Large intestine (tissue), 3 donors: ENCODE data around the gene ADGRF1. TPM values are rescaled to one million over a fixed set of nuclear protein-coding genes. Genes with fewer than 3 reads are reported as not detected.
"Not testable (repeated sequence)": the region's sequence is repeated elsewhere in the genome, so short reads cannot be mapped to it uniquely, and the experiment has no call there.

ENCODE experiments used
- DNase-seq, 2 donors: peaks; one replicate each; pipeline versions ENCODE4 v3.0.0 to v3.0.0-alpha.2; 2013
- H3K27ac ChIP-seq: one replicate; pipeline ENCODE4 v1.5.1; 2013; ENCODE audit warnings: low read length
- H3K27me3 ChIP-seq: 2 replicates; pipeline ENCODE4 v1.6.1; 2013; ENCODE audit warnings: low read length; ENCODE audit not compliant: control insufficient read depth, insufficient read depth
- H3K36me3 ChIP-seq: 2 replicates; pipeline ENCODE4 v1.6.1; 2013; ENCODE audit warnings: low read length; ENCODE audit not compliant: control insufficient read depth, insufficient read depth
- H3K4me1 ChIP-seq: one replicate; pipeline ENCODE4 v1.6.1; 2013; ENCODE audit warnings: low read length; ENCODE audit not compliant: control insufficient read depth, insufficient read depth
- H3K4me3 ChIP-seq: one replicate; pipeline ENCODE4 v1.5.1; 2013; ENCODE audit warnings: low read length
- H3K9me3 ChIP-seq: one replicate; pipeline ENCODE4 v1.6.1; 2013; ENCODE audit warnings: mild to moderate bottlenecking, low read depth, low read length, moderate library complexity; ENCODE audit not compliant: control insufficient read depth
- WGBS: methylation state at CpG from one replicate; pipeline ENCODE4 v1.1.5; 2013; ENCODE audit warnings: low lambda C conversion rate; ENCODE audit not compliant: insufficient coverage; 5-methylcytosine and 5-hydroxymethylcytosine counted together
- polyA plus RNA-seq: library from polyadenylated mRNA; unstranded; fragments of 120-200 nt; gene quantifications from one replicate; pipeline ENCODE4 v1.2.1, GENCODE V29; 2013

ADGRF1 gene
- polyA plus RNA-seq, 1 donor: 1.2 TPM

DNA sequence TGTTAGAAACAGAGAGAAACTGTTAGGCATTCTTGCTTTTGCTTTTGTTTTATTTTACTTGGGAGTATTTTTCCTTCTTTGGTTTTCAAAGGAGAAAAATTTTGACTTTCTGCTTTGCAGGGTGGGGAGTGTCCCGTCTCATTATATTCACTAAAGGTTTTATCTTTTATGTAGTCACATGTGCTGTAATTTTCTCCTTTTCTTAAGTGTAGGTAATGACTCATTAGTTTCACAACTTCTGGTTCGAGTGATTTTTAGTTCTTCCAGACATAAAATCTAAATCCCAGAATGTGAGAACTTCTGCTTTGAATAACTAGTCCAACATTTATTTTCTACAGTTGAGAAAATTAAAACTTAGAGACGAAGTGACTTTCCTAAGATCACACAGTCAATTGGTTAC lies 37.7 kb downstream of the ADGRF1 start:
- H3K27ac ChIP-seq: peak overlapping the region; percentile 38
- no peak overlapping the region for H3K4me3 ChIP-seq
- H3K9me3 ChIP-seq: no peaks in the 10 kb centered on the region
- WGBS: 40% methylated on average over 1 of the region's 3 CpGs
- H3K4me1 ChIP-seq: peaks cover 2% of the 10 kb centered on the region
- H3K36me3 ChIP-seq: no peaks in the 10 kb centered on the region
- no peaks in the 10 kb centered on the region for H3K27me3 ChIP-seq
- DNase-seq: peak in 1 of 2 donors; percentile 36

DNA sequence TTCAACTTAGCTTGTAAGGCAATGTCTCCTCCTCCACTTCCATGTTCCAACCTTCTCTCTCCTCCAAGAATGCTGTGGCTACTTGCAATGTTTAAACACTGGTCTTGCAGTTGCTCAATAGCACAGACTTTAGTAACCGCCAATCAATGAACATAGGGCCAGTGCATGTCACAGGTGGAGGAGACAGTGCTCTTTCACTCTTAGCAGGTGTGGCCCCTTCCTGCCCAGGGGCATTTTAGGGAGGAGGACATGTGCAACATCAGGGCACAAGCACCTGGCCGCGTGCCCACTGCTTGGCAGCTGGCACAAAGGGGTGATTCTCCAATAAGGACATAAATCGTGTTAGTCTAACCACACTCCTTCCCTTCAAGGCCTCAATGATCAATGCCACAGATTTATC lies 41.3 kb downstream of the ADGRF1 start:
- Histone ChIP-seq H3K27ac (no peak overlapping the region), H3K27me3 (no peaks in the 10 kb centered on the region), H3K9me3 (no peaks in the 10 kb centered on the region), H3K4me3 (no peak overlapping the region), H3K4me1 (peaks cover 23% of the 10 kb centered on the region), H3K36me3 (no peaks in the 10 kb centered on the region)
- WGBS: 100% methylated on average over 1 of the region's 4 CpGs
- no peak for DNase-seq

GRCh38 chr6:46998436-46999017 lies 43.6 kb downstream of the ADGRF1 start:
- no CpG with 5 or more reads among the region's 1 CpG for WGBS
- H3K9me3 ChIP-seq: no peaks in the 10 kb centered on the region
- no peak overlapping the region for H3K4me3 ChIP-seq
- no peaks in the 10 kb centered on the region for H3K36me3 ChIP-seq
- H3K27me3 ChIP-seq: no peaks in the 10 kb centered on the region
- peaks cover 26% of the 10 kb centered on the region for H3K4me1 ChIP-seq
- no peak for DNase-seq
- no peak overlapping the region for H3K27ac ChIP-seq

DNA sequence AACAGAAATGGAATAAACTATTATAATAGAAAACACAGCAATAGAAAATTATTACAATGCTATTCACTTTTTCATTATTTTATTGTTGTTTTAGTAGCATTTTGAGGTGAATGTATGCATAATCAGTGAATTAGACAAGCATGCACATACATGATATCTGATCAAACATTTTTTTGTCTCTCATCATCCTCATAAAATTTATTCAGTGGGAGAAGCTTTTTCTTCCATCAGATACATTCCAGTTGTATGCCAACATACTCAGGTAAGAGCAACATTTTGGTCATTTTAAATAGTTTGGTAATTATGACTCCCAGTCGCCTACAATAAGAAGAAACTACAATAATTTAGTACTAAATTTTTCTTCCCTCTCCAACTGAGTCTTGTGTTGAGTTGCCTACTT lies 44.5 kb downstream of the ADGRF1 start:
- peak overlapping the region; percentile 42 for H3K27ac ChIP-seq
- WGBS: no CpG with 5 or more reads among the region's 1 CpG
- DNase-seq: no peak
- peaks cover 26% of the 10 kb centered on the region for H3K4me1 ChIP-seq
- no peaks in the 10 kb centered on the region for H3K27me3 ChIP-seq
- no peaks in the 10 kb centered on the region for H3K9me3 ChIP-seq
- H3K36me3 ChIP-seq: no peaks in the 10 kb centered on the region
- no peak overlapping the region for H3K4me3 ChIP-seq

- Histone ChIP-seq H3K36me3 (no peaks in the 10 kb centered on the region), H3K4me1 (peaks cover 26% of the 10 kb centered on the region), H3K4me3 (no peak overlapping the region), H3K27me3 (no peaks in the 10 kb centered on the region), H3K27ac (peak overlapping the region; percentile 92), H3K9me3 (no peaks in the 10 kb centered on the region)
- no CpG with 5 or more reads among the region's 1 CpG for WGBS
- peak; percentile 93 to 96 for DNase-seq
Observed at GRCh38 chr6:46996860-46997641, 45.1 kb downstream of the ADGRF1 start.

DNA sequence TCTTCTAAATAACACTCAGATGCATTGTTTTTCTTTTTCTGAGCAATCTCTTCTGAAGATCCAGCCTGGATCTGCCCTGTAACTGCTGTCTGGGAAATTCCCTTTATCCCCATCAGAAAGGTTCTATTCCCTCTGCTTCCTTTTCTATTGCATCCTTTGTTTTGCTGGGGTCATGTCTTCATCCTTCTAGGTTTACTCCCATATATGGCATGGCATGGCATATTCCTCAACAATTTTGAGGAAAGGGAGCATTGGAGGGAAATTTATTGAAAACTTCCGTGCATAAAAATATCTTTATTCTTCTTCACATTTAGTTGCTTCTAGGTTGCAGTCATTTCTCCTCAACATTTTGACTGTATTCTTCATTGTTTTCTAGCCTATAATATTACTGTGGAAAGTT lies 47.2 kb downstream of the ADGRF1 start:
- 100% methylated on average over 1 of the region's 1 CpG for WGBS
- Histone ChIP-seq H3K27ac (no peak overlapping the region), H3K4me3 (no peak overlapping the region), H3K36me3 (no peaks in the 10 kb centered on the region), H3K27me3 (no peaks in the 10 kb centered on the region), H3K9me3 (no peaks in the 10 kb centered on the region), H3K4me1 (peaks cover 29% of the 10 kb centered on the region)
- no peak for DNase-seq

- DNase-seq: no peak
- Histone ChIP-seq H3K4me3 (no peak overlapping the region), H3K4me1 (peaks cover 29% of the 10 kb centered on the region), H3K36me3 (no peaks in the 10 kb centered on the region), H3K27me3 (no peaks in the 10 kb centered on the region), H3K27ac (no peak overlapping the region), H3K9me3 (no peaks in the 10 kb centered on the region)
- 89% methylated on average over 3 of the region's 3 CpGs for WGBS
Observed at GRCh38 chr6:46993846-46994245, 48.3 kb downstream of the ADGRF1 start.

DNA sequence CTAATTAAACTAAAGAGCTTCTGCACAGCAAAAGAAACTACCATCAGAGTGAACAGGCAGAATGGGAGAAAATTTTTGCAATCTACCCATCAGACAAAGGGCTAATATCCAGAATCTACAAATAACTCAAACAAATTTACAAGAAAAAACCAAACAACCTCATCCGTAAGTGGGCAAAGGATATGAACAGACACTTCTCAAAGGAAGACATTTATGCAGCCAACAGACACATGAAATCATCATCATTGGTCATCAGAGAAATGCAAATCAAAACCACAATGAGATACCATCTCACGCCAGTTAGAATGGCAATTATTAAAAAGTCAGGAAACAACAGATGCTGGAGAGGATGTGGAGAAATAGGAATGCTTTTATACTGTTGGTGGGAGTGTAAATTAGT lies 49.7 kb downstream of the ADGRF1 start:
- not testable (repeated sequence) for H3K4me3 ChIP-seq, DNase-seq, H3K27me3 ChIP-seq, H3K36me3 ChIP-seq, H3K27ac ChIP-seq, H3K9me3 ChIP-seq
- WGBS: no CpG with 5 or more reads among the region's 2 CpGs
- peaks cover 20% of the 10 kb centered on the region for H3K4me1 ChIP-seq

DNA sequence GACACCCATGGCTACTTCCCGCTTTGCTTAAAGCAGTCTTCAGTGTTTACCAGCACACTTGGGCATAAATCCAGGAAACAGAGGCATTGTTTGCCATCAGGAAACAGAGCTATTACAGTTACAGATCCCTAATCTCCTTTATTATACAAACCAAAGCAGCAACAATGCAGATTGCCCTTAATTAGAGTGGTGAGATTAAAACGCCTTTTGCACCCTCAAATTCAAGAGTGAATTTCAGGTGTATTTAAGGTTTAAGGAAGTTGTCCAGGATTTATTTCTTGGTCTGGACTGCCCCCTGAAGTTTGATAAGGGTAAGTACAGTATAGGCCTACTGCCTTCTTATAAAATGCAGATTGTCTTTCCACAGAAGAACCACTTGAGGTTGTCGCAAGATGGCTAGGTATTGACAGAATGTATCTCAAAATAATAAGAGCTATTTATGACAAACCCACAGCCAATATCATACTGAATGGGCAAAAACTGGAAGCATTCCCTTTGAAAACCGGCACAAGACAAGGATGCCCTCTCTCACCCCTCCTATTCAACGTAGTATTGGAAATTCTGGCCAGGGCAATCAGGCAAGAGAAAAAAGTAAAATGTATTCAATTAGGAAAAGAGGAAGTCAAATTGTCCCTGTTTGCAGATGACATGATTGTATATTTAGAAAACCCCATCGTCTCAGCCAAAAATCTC lies 51.2 kb downstream of the ADGRF1 start:
- not testable (repeated sequence) for H3K9me3 ChIP-seq, H3K27ac ChIP-seq, H3K27me3 ChIP-seq, H3K36me3 ChIP-seq, H3K4me1 ChIP-seq, H3K4me3 ChIP-seq
- WGBS: no CpG with 5 or more reads among the region's 6 CpGs
- peak; percentile 42 to 53 for DNase-seq

DNA sequence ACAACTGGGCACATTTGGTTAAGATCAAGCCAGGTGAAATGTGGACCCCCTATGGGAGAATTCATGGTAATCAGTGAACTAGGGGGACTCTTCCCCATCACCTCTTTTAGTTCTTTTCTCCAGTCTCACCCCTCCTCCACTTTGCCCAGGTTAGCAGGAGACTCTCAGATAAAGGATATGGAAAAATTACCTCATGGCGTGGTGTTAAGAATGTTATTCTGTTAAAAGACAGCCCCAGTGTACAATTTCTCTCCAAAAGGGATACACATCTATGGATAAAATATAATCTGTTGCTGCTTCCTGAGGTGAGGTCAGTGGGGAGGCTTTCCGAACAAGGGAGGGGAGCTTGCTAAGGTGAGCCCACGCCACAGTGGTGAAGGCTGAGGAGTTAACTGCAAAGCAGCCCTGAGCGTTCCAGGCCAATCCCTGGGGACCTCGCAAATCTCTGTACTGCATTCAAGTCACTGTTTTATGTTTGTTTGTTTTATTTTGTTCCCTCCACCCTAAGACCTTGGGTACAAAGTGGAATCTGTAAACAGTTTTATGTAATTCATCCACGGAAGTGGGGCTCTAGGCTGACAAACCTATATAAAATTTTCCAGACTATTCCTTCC lies 52.0 kb downstream of the ADGRF1 start:
- Histone ChIP-seq H3K27me3 (no peaks in the 10 kb centered on the region), H3K9me3 (no peaks in the 10 kb centered on the region), H3K36me3 (no peaks in the 10 kb centered on the region), H3K4me3 (no peak overlapping the region), H3K4me1 (peaks cover 2% of the 10 kb centered on the region), H3K27ac (no peak overlapping the region)
- no peak for DNase-seq
- WGBS: 57% methylated on average over 2 of the region's 6 CpGs
